HG03159 (cell line): ENCODE results near the gene EVA1C.
"Not testable (repeated sequence)": the region's sequence is repeated elsewhere in the genome, so short reads cannot be mapped to it uniquely, and the experiment has no call there.

Experiments
- ATAC-seq: cut with Tn5 transposase; IDR thresholded peaks from one replicate; pipeline ENCODE4 v1.9.1; 2021; ENCODE audit warnings: mild to moderate bottlenecking, moderate library complexity; ENCODE audit not compliant: unreplicated experiment

Gene EVA1C

DNA sequence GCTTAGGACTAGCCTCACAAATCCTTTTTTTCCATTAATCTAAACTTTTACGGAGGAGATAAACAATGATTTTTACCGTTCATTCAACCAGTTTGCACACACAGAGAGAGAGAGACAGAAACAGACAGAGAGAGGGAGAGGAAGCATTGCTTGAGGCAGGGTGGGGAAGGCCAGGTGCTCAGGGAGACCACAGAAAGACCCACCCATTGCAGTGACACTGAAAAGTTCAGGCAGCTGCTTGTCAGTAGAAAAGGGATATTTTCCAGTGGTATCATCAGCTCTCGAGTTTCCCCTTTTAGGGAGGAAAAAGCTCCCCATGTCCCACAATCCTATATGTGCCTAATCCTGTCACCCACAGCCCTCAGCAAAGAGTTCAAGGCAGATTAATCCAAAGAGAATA is 145.6 kb downstream of the EVA1C start:
- no peak for ATAC-seq

DNA sequence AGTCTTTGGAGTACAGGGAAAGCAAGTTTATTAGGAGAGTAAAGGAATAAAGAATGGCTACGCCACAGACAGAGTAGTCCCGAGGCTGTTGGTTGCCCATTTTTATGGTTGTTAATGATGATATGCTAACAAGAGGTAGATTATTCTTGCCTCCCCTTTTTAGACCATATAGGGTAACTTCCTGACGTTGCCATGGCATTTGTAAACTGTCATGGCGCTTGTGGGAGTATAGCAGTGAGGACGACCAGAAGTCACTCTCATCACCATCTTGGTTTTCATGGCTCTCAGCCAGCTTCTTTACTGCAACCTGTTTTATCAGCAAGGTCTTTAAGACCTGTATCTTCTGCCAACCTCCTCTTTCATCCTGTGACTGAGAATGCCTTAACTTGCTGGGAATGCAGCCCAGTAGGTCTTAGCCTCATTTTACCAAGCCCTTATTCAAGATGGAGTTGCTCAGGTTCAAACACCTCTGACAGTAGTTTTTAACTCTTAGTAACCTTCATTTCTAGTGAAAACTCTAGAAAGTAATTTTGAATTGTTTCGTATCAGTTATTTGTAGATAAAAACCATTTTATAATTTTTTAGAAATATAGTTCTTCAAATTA is 146.6 kb downstream of the EVA1C start:
- no peak for ATAC-seq

DNA sequence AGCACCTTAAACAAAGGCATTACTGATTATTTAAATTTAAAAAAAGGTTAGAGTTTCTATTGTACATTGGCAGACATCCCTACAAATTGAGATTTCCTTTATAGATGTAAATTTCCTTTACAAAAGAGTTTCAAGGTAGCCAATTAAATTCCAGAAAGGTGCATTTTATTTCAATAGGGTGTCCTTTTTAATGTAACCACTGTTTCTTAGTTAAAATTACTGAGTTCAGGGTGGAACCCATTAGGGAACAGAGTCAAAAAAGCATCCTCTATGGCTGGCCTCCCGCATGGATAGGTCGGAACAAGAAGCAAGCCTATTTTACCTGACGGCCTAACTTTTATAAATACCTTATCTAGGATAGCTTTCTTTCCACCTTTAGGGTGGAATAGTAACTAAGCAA is 148.4 kb downstream of the EVA1C start:
- ATAC-seq = no peak

DNA sequence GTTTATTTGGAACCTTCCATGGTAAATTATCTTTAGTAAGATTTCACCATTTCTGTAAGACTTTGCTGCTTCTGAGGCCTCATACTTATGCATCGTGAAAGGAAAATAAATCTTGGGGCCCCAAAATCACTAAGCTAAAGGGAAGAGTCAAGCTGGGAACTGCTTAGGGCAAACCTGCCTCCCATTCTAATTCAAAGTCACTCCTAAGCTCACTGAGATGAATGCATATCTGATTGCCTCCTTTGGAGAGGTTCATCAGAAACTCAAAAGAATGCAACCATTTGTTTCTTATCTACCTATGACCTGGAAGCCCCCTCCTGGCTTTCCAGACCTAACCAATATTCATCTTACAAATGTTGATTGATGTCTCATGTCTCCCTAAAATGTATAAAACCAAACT is 149.0 kb downstream of the EVA1C start:
- not testable (repeated sequence) for ATAC-seq

DNA sequence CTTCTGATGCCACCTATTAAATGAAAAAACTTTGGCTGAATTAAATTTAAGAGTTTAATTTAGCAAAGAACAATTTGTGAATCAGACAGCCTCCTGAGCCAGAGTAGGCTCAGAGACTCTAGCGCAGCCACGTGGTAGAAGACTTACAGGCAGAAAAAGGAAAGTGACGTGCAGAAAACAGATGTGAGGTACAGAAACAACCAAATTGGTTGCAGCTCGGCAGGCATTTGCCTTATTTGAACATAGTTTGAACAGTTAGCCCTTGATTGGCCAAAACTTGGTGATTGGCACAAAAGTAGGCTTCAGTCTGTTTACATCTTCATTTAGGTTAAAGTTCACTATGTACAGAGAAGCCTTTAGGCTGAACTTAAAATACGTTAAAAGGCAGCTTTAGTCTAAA is 149.9 kb downstream of the EVA1C start:
- no peak for ATAC-seq

DNA sequence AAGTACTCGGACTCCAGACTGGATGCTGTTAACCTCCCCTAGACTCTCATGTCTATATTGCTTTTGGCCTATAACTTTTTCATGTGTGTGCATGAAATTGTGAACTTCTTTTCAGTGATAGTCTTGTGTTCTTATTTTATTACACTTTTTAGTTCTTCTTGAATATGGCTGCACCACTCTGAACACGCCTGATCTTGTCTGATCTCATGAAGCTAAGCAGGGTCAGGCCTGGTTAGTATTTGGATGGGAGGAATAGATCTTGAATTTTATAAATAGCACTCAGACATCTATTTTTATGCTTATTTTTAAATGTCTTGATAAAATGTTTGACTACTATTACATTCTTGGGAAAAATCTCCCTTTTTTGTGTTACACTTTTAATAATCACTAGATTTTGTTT is 150.4 kb downstream of the EVA1C start:
- no peak for ATAC-seq
